HEK293 (cell line): ENCODE measurements around the gene PARD3B.

Source experiments
- SETDB1 ChIP-seq: IDR thresholded peaks from one replicate; pipeline ENCODE4 v1.6.1; 2017; ENCODE audit warnings: mild to moderate bottlenecking, low read length, moderate library complexity, mixed read lengths; ENCODE audit not compliant: insufficient read length
- ZNF184 ChIP-seq: fragments of 450-650 bp; IDR thresholded peaks from 2 replicates; pipeline ENCODE4 v1.5.1; 2018; ENCODE audit warnings: missing biosample characterization, mild to moderate bottlenecking, missing genetic modification characterization
- ZNF202 ChIP-seq: fragments of 450-650 bp; formaldehyde crosslinking; IDR thresholded peaks from 2 replicates; pipeline ENCODE4 v1.5.1; 2016; ENCODE audit warnings: missing biosample characterization, missing genetic modification characterization, borderline replicate concordance
- ZNF214 ChIP-seq: fragments of 450-650 bp; formaldehyde crosslinking; IDR thresholded peaks from 2 replicates; pipeline ENCODE4 v1.5.1; 2017; ENCODE audit warnings: missing biosample characterization, mild to moderate bottlenecking, missing genetic modification characterization, borderline replicate concordance
- ZNF274 ChIP-seq, 2 experiments: fragments of 200-500 bp in 1 of 2; fragments of 450-650 bp in 1 of 2; sonication (Bioruptor generic) in 1 of 2; formaldehyde crosslinking in 1 of 2; IDR thresholded peaks; 2 replicates each; pipeline versions ENCODE4 v1.5.1 to v1.6.1; 2014 to 2016; ENCODE audit warnings: borderline replicate concordance in 1 of 2, inconsistent platforms in 1 of 2, low read length in 1 of 2, missing biosample characterization in 1 of 2, missing genetic modification characterization in 1 of 2
- ZNF302 ChIP-seq: fragments of 450-650 bp; formaldehyde crosslinking; IDR thresholded peaks from 2 replicates; pipeline ENCODE4 v1.5.1; 2016; ENCODE audit warnings: missing biosample characterization, missing genetic modification characterization, low read depth
- ZNF571 ChIP-seq: fragments of 450-650 bp; formaldehyde crosslinking; IDR thresholded peaks from 2 replicates; pipeline ENCODE4 v1.5.0; 2017; ENCODE audit warnings: missing biosample characterization, missing genetic modification characterization
- TF ChIP-seq, protein P1 (sequence below): fragments of 450-650 bp; formaldehyde crosslinking; IDR thresholded peaks from 2 replicates; pipeline ENCODE4 v1.5.1; 2016; ENCODE audit warnings: missing biosample characterization, missing genetic modification characterization
- TF ChIP-seq, protein P2 (sequence below): fragments of 450-650 bp; formaldehyde crosslinking; conservative IDR thresholded peaks from 2 replicates; pipeline ENCODE4 v1.5.1; 2016; ENCODE audit warnings: low read depth, missing biosample characterization, missing genetic modification characterization

DNA sequence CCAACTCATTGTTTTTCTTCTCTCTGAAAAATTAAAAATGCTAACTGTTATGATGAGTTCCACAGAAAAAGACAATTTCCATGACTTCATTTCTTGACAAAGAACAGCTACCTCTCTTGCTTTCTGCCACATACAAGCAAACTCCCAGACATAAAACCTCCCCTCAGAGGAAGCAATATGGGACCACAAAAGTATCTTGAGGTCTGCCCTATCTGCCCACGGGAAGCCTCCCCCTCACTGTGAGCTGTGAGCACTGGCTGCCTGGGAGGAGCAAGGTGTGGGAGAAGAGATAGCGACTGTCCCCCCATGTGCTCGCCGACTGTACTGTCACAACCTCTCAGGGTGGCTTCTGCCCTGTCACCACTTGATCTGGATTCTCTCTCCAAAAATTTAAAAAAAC, 1067.4 kb downstream of the PARD3B start:
- TF ChIP-seq ZNF202 (no peak), ZNF274 (IDR thresholded peaks at IDR 0.05; ENCODE audit: low read length) (no peak), ZNF274 (tag by site-specific recombination; IDR thresholded peaks at IDR 0.05; ENCODE audit: borderline replicate concordance) (no peak), ZNF214 (tag by site-specific recombination) (no peak), SETDB1 (no peak), ZNF184 (no peak), ZNF571 (tag by site-specific recombination) (no peak), ZNF302 (no peak)
- TF ChIP-seq, protein P1, sequence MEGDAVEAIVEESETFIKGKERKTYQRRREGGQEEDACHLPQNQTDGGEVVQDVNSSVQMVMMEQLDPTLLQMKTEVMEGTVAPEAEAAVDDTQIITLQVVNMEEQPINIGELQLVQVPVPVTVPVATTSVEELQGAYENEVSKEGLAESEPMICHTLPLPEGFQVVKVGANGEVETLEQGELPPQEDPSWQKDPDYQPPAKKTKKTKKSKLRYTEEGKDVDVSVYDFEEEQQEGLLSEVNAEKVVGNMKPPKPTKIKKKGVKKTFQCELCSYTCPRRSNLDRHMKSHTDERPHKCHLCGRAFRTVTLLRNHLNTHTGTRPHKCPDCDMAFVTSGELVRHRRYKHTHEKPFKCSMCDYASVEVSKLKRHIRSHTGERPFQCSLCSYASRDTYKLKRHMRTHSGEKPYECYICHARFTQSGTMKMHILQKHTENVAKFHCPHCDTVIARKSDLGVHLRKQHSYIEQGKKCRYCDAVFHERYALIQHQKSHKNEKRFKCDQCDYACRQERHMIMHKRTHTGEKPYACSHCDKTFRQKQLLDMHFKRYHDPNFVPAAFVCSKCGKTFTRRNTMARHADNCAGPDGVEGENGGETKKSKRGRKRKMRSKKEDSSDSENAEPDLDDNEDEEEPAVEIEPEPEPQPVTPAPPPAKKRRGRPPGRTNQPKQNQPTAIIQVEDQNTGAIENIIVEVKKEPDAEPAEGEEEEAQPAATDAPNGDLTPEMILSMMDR: no peak
- TF ChIP-seq, protein P2, sequence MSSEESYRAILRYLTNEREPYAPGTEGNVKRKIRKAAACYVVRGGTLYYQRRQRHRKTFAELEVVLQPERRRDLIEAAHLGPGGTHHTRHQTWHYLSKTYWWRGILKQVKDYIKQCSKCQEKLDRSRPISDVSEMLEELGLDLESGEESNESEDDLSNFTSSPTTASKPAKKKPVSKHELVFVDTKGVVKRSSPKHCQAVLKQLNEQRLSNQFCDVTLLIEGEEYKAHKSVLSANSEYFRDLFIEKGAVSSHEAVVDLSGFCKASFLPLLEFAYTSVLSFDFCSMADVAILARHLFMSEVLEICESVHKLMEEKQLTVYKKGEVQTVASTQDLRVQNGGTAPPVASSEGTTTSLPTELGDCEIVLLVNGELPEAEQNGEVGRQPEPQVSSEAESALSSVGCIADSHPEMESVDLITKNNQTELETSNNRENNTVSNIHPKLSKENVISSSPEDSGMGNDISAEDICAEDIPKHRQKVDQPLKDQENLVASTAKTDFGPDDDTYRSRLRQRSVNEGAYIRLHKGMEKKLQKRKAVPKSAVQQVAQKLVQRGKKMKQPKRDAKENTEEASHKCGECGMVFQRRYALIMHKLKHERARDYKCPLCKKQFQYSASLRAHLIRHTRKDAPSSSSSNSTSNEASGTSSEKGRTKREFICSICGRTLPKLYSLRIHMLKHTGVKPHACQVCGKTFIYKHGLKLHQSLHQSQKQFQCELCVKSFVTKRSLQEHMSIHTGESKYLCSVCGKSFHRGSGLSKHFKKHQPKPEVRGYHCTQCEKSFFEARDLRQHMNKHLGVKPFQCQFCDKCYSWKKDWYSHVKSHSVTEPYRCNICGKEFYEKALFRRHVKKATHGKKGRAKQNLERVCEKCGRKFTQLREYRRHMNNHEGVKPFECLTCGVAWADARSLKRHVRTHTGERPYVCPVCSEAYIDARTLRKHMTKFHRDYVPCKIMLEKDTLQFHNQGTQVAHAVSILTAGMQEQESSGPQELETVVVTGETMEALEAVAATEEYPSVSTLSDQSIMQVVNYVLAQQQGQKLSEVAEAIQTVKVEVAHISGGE (tag by site-specific recombination): no peak
